Urinary bladder (tissue), 4 donors: ENCODE measurements around the gene LKAAEAR1. TPM values are rescaled to one million over a fixed set of nuclear protein-coding genes. Genes with fewer than 3 reads are reported as not detected.

ENCODE experiments used
- DNase-seq: peaks from one replicate; pipeline ENCODE4 v3.0.0-alpha.2; 2015; ENCODE audit errors: extremely low spot score
- H3K27ac ChIP-seq: one replicate; pipeline ENCODE4 v1.5.1; 2013; ENCODE audit warnings: low read depth, mild to moderate bottlenecking, moderate library complexity
- H3K36me3 ChIP-seq: one replicate; pipeline ENCODE4 v1.6.1; 2013; ENCODE audit warnings: mild to moderate bottlenecking, moderate library complexity; ENCODE audit not compliant: insufficient read depth
- H3K4me1 ChIP-seq: one replicate; pipeline ENCODE4 v1.6.1; 2013; ENCODE audit warnings: mild to moderate bottlenecking, moderate library complexity; ENCODE audit not compliant: insufficient read depth
- H3K4me3 ChIP-seq: one replicate; pipeline ENCODE4 v1.5.1; 2013; ENCODE audit warnings: low read depth, low read length
- WGBS: extraction: QIAGEN DNeasy Blood & Tissue Kit; methylation state at CpG from one replicate; pipeline ENCODE4 v1.1.7; 2013; 5-methylcytosine and 5-hydroxymethylcytosine counted together
- polyA plus RNA-seq: library from polyadenylated mRNA; stranded (reverse); fragments of 200-250 nt; gene quantifications from one replicate; pipeline ENCODE4 v1.2.3, GENCODE V29; 2013
- total RNA-seq: library from RNA; depleted of rRNA; stranded (reverse); fragments of >200 nt; gene quantifications from one replicate; pipeline ENCODE4 v1.2.3, GENCODE V29; 2014
- donor health status: healthy with polysubstance abuse.
- donor health status: healthy.

LKAAEAR1 gene
- total and polyA plus RNA-seq, 2 donors = 0.48 TPM; not detected in 1

DNA sequence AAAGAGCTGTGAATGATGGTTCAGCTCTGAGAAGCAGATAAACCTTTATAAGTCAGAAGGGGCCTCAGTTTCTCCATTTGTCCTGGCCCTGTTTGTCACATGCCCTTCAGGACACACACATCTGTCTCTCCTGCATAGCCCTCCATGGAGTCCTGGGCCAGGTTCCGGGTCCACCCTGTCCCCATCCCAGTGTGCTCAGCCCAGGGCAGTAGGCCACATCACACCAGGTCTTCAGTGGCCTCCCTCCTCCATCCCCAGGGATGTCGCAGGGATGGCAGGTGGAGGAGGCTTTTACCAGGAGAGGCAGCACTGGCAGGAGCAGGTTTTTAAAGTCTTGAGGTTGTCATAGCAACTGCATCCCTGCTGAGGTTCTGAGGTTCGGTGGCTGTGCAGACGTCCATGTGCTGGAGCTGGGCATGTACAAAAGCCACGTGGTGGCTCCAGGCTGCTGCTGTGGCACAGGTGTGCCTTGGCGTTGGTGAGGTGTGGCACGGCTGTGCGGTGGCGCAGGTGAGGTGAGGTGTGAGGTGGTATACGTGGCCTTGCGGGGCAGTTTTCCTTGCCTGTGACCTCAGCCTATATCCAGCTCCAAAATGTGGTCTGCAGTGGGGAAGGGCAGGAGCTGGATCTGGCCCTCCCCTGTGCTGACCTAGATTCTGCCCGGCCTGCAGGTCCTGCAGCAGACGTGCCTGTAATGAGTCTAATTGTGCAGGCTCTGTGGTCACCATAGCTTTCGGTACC, 31.1 kb upstream of the LKAAEAR1 start:
- no peaks in the 10 kb centered on the region for H3K36me3 ChIP-seq
- no peak overlapping the region for H3K4me3 ChIP-seq
- DNase-seq = no peak
- H3K27ac ChIP-seq = no peak overlapping the region
- H3K4me1 ChIP-seq = no peaks in the 10 kb centered on the region
- WGBS = 70% methylated on average over 14 of the region's 14 CpGs

DNA sequence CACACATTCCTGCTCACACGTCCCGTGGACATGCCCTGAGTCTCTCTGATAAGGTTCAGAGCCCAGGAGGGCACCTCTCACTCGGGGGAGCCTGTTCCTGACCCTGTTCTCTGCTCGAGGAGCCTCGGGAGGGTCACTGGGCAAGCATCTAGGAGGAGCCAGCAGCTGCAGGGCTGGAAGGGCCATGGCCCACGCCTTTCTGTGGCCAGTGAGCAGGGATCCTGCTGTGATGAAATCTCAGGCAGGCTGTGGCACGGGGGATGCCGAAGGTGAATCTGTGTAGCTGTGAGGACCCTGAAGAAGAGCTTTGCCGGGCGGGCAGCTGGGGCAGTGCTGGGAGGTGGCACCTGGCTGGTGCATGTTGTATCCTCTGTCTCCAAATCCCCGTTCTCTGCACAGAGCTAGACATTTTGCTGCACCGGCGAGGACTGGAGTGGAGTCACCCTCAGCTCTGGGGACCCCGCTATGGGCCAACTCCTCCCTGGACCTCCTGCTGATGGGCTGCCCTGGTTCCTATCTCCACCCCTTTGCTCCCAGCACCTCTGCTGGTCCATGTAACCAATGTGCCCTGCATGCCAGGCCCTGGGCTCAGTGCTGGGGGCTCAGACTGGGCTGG, 30.3 kb upstream of the LKAAEAR1 start:
- Histone ChIP-seq H3K36me3 (no peaks in the 10 kb centered on the region), H3K4me1 (no peaks in the 10 kb centered on the region), H3K27ac (no peak overlapping the region), H3K4me3 (no peak overlapping the region)
- DNase-seq = no peak
- 79% methylated on average over 14 of the region's 14 CpGs for WGBS

DNA sequence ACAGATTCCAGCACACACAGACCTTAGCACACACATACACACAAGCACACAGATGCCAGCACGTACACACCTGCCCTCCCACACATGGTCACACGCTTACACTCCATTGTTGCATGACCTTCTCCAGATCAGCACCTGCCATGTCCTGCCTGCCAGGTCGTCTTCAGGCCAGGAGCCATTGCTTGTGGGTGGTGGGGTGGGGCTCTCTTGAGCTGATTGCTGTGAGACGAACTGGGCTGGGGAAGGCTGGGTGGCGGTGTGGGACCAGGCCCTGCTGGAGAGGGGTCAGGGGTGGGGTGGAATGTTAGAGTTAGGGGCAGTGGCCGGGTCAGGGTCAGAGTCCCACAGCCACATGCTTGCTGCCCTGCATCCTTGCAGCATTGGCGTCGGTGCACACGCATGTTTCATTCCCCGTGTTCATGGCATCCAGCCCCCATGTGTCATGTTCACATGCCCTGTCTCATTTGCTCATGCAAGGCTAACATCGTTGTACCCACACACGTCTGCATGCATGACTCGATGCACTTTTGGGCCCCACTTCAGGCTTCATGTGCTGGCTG, 29.7 kb upstream of the LKAAEAR1 start:
- 80% methylated on average over 13 of the region's 13 CpGs for WGBS
- DNase-seq = no peak
- no peak overlapping the region for H3K27ac ChIP-seq
- H3K4me1 ChIP-seq = no peaks in the 10 kb centered on the region
- H3K4me3 ChIP-seq = no peak overlapping the region
- H3K36me3 ChIP-seq = no peaks in the 10 kb centered on the region

DNA sequence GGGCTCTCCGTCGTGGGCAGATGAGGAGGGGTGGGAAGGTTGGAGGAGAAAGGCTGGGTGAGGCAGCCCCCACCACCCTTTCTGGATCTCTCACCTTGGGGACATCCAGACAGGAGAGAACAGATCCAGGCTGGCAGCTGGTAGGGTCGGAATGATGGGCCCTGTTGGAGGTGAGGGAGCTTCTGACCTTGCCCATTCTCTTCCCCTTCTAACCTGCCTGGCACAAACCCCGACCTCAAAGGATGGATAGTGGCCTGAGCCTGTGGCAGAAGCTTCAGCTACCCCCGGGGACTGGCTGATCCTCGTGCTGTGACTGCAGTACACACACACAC, 29.2 kb upstream of the LKAAEAR1 start:
- Histone ChIP-seq H3K27ac (no peak overlapping the region), H3K4me3 (no peak overlapping the region), H3K36me3 (no peaks in the 10 kb centered on the region), H3K4me1 (no peaks in the 10 kb centered on the region)
- WGBS = 71% methylated on average over 6 of the region's 6 CpGs
- no peak for DNase-seq

DNA sequence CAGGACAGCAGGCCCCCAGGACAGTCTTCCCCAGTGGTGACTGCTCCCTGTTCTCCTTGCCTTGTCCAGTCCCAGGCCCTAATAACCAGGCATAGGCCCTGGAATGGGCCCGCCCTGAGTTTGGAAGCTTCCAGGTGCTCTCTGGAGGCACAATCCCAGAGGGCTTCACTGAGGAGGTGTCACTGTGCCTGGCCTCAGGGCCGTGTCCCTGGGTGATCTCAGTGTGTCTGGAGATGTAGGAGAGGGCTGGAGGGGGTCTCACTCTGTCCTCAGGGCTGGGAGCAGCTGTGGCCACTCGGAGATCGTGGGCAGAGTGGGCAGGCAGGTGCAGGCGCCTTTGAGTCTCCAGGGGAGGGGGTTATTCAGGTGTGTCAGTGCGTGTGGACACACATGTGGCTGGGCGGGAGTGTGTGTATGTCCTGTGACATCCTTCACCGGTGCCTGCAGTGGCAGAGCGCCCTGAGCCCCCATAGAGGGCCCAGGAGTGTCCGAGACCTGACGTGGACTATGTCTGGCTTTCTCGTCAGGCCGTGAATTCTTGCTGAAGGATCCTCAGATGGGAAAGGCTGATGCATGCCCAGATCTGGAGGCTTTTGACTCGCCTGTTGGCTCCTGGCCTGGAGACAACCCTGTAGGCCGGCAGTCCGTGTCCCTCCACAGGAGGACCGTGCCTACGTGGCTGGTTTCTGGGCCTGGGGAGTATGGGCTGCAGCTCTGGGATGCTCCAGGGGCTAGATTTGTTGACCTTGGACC, 28.7 kb upstream of the LKAAEAR1 start:
- no peak overlapping the region for H3K4me3 ChIP-seq
- H3K27ac ChIP-seq = no peak overlapping the region
- H3K36me3 ChIP-seq = no peaks in the 10 kb centered on the region
- no peaks in the 10 kb centered on the region for H3K4me1 ChIP-seq
- no peak for DNase-seq
- 76% methylated on average over 18 of the region's 18 CpGs for WGBS

DNA sequence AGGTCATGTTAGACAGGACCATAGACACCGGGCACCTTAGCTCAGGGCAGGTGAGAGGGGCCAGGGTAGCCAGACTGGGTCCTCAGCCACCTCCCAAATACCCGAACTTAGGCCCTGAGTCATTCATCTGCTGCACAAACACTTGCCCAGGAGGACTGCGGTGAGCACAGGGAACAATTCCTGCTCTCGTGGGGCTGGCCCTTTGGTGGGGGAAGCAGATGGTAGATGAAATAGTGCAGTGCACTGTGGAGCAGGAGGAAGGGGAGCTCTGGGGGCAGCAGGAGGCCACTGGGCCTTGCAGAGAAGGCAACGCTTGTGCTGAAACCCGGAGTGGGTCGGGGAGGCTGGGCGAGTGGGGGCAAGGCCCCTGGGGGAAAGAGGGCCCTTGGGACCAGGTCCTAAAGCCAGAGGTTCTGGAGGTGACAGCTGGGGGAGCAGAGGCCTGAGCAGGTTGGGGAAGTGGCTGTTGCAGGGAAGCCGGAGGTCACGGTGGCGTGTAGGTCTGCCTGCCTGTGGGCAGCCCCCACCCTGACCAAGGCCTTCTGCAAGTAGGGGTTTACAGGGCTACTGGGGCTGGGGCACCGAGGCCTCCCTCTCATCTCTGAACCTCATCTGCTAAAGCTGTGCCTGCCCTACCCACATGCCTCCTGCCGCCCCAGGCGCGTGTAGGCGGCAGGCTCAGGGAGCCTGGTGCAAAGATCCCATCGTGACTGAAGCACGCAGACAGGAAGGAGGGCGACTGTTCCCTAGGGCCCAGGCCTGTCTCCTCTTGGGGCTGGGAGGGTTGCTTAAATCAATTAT, 27.8 kb upstream of the LKAAEAR1 start:
- H3K36me3 ChIP-seq = no peaks in the 10 kb centered on the region
- no peaks in the 10 kb centered on the region for H3K4me1 ChIP-seq
- H3K27ac ChIP-seq = no peak overlapping the region
- no peak for DNase-seq
- WGBS = 80% methylated on average over 19 of the region's 19 CpGs
- H3K4me3 ChIP-seq = no peak overlapping the region

DNA sequence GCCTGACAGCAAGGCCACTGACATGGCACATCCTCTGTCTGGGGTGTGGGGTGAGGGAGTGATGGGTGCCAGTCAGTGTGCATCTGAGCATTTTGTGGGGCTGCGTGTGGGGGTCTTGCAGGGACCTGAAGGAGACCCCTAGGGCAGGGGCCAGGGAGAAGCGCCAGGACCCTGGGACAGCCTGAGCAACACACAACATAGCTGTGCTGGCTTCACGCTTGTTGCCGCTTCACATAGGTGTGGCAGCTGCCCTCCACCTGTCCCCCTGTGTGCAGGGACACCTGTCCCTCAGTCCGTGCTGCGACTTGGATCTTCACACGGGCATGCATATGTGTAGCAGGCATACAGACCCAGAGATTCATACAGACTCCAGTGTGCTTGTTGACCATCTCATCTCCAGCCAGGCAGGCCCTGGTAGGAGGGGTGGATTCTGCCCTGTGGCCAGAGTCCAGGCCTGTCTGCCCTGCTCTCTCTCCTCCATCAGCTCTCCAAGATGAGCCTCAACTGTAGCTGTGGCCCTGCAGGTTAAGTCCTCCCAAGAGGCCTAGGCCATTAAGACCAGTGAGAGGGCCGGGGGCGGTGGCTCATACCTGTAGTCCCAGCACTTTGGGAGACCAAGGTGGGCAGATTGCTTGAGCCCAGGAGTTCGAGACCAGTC, 26.3 kb upstream of the LKAAEAR1 start:
- WGBS = 91% methylated on average over 10 of the region's 10 CpGs
- Histone ChIP-seq H3K4me3 (no peak overlapping the region), H3K4me1 (no peaks in the 10 kb centered on the region), H3K27ac (no peak overlapping the region), H3K36me3 (no peaks in the 10 kb centered on the region)
- DNase-seq = no peak

DNA sequence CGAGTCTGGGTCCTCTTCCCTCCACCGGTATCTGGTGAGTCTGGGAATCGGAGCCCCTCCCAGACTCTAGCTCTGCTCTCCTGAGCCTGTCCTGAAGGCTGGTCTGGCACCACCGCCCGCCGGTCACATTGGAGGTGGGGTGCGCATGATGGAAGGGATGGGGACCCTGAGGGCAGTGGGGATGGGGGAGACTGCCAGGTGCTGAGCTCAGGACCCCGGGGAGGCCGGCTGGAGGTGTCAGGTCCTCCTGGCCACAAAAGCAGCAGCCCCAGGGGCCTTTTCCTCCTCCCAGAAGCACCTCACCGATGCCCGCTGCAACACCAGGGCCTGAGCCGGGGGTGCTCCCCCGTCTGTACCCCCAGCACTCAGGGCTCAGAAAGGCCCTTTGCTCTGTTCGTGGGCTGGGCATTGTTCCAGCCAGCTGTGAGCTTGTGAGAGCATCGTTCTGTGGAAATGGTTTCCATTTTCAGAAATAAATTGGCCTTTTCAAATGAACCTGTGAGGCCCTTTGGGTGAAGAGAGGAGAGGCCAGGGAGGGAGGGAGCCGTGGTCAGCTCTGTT, 25.7 kb upstream of the LKAAEAR1 start:
- no peak overlapping the region for H3K4me3 ChIP-seq
- no peaks in the 10 kb centered on the region for H3K36me3 ChIP-seq
- no peak overlapping the region for H3K27ac ChIP-seq
- DNase-seq = no peak
- H3K4me1 ChIP-seq = no peaks in the 10 kb centered on the region
- WGBS = 58% methylated on average over 16 of the region's 16 CpGs

DNA sequence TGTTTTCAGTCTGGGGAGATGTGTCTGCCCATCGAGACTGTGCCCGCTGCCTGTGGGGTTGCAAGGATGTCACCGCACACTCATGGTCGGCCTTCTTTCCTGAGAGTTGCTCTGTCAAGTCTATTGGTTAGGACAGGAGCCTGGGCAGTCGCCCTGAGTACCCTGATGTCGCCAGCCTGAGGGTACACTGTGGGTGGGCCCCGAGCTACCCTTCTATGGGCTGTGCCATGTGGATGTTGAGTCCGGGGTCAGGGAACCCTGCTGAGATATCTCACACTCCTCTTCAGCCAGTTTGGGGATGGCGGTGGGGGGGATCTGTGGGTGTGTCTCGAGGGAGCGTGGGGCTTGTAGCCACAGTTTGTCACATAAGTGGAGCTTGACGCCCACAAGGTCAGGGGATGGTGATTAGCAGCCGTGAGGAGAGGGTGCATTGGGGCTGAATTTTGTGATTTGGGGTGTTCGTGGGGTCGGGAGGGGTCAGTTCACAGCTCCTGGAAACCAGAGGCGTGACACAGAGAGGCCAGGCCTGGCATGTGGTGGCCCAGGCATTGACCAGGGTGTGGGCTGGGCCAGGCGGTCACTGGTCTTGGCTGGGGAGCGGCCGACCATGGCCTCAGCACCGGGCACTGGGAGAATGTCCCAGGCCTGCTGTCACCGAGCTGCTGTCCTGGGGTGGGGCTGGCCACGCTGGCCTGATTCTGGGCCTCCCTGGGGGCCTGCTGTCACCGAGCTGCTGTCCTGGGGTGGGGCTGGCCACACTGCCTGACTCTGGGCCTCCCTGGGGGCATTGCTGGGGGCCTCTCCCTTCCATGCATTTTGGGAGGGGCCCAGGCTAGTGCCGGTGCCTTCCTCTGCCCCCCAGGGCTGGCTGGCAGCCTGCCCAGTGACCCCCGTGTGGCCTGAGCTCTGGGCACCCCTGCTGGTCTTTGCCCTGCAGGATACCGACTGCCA, 24.8 kb upstream of the LKAAEAR1 start:
- Histone ChIP-seq H3K4me3 (no peak overlapping the region), H3K36me3 (no peaks in the 10 kb centered on the region), H3K27ac (no peak overlapping the region), H3K4me1 (no peaks in the 10 kb centered on the region)
- no peak for DNase-seq
- 83% methylated on average over 26 of the region's 26 CpGs for WGBS

DNA sequence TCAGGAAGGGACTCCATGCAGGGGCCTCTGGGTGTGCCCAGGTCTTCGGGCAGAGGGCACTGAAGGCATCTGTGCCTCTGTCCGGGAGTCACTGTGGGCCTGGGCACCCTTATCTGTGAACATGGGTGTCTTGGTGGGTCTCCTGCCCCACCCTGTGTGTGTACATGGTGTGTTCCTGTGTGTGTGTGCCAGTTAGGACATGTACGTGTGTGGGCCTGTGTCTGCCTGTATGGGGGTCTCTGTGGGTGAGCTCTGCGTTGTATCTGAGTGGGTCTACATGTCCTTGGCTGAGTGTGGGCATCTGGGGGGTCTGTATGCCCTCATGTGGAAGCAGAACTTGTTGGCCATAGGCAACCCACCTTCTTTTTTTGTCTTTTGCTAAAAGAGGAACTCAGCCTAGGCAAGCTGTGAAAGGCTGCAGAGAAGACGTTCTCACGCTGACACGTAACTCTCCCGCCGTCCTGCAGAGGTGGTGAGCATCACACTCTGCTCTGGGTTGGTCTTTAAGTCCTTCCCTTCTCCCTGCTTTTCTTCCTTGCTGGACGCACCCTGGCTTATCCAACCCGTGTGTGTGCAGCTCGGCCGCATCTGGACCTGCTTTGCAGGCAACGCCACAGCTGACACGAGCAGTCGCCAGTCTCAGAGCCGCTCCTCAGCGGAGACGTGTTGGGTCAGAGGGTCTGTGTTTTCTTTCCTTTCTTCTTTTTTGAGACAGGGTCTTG, 23.7 kb upstream of the LKAAEAR1 start:
- Histone ChIP-seq H3K4me3 (no peak overlapping the region), H3K27ac (no peak overlapping the region), H3K4me1 (no peaks in the 10 kb centered on the region), H3K36me3 (no peaks in the 10 kb centered on the region)
- DNase-seq = no peak
- WGBS = 61% methylated on average over 19 of the region's 19 CpGs

DNA sequence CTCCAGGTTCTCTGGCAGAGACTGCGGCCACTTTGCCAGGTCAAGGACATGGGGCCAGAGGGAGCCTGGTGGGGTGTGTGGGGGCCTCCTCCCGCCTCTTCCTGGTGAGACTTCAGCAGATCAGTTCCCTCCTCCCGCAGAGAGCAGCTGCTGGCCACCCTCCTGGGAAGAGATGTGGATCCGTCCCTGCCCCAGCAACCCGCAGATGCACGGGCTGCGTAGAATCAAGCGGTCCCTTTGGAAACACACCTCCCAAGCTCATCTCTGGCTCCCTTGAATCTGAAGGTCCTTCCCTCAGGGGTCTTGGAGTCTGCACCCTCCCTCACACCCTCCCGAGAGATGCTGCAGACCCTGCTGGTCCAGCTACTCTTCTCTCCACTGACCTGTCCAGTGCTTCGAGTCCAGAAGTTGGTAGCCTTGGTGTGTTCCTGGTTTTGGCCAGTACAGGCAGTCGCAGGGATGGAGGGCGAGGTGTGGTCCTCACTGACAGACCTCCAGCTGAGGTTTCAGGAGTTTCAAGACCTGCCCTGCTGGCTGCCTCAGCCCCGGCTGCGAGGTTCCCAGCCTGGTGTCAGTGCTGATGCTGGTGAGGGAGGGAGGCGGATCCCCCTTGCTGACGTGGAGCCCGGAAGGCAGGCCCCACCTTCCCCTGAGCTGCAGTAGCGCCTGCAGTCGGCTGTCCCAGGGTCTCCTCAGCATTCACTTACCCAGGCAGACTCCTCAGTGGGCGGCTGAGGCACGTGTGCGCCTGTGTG, 23.0 kb upstream of the LKAAEAR1 start, which contains the start of gene NPBWR2:
Gene NPBWR2 (minus strand): TSS at position 585 of the 755 bp plus-strand sequence. CDS start 734 bp downstream, outside the sequence.
- 54% methylated on average over 22 of the region's 22 CpGs for WGBS
- H3K27ac ChIP-seq = no peak within 1 kb of the TSS
- no peak within 1 kb of the TSS for H3K4me3 ChIP-seq
- H3K36me3 ChIP-seq = no peaks in the 10 kb centered on the region
- no peaks in the 10 kb centered on the region for H3K4me1 ChIP-seq
- DNase-seq = no peak
